Upper lobe of left lung (tissue), 6 donors: Measurements from ENCODE around the gene CCDC171. TPM values are rescaled to one million over a fixed set of nuclear protein-coding genes. Genes with fewer than 3 reads are reported as not detected.
A peak's percentile ranks its signal among the peaks of the same experiment; 100 is the strongest.

Source experiments
- ATAC-seq, 2 donors: fragments of 200-7000 bp; cut with Tn5 transposase; one replicate each; pipeline ENCODE4 v1.9.1; 2022; ENCODE audit warnings: mild to moderate bottlenecking in 2 of 2, moderate library complexity in 2 of 2; ENCODE audit not compliant: low FRiP score in 2 of 2
- DNase-seq, 2 donors: peaks; one replicate each; pipeline ENCODE4 v3.0.0-alpha.2; 2019 to 2020
- H3K27ac ChIP-seq, 4 donors: fragments of 200-600 bp; sonication (generic); one replicate each; pipeline ENCODE4 v1.5.1; 2016 to 2019
- H3K27me3 ChIP-seq, 4 donors: fragments of 200-600 bp; sonication (generic); one replicate each; pipeline ENCODE4 v1.5.1; 2017 to 2019
- H3K36me3 ChIP-seq, 4 donors: fragments of 200-600 bp; sonication (generic); one replicate each; pipeline ENCODE4 v1.5.1; 2016 to 2019
- H3K4me1 ChIP-seq, 4 donors: fragments of 200-600 bp; sonication (generic); one replicate each; pipeline ENCODE4 v1.5.1; 2018 to 2019
- H3K4me3 ChIP-seq, 4 donors: fragments of 200-600 bp; sonication (generic); one replicate each; pipeline ENCODE4 v1.5.1; 2017 to 2019; ENCODE audit warnings: mild to moderate bottlenecking in 2 of 4, moderate library complexity in 1 of 4
- H3K9me3 ChIP-seq, 4 donors: fragments of 200-600 bp; sonication (generic); one replicate each; pipeline ENCODE4 v1.5.1; 2018 to 2019
- EP300 ChIP-seq, 4 donors: sonication (generic); formaldehyde crosslinking; IDR thresholded peaks; one replicate each; pipeline ENCODE4 v1.5.1; 2017; ENCODE audit warnings: antibody characterized with exemption in 4 of 4, control low read depth in 2 of 4
- POLR2A ChIP-seq, 4 donors: fragments of 450-650 bp; IDR thresholded peaks; one replicate each; pipeline ENCODE4 v1.5.1; 2016 to 2017; ENCODE audit warnings: antibody characterized with exemption in 4 of 4, mild to moderate bottlenecking in 2 of 4
- POLR2AphosphoS5 ChIP-seq, 2 donors: sonication (generic); formaldehyde crosslinking; IDR thresholded peaks; one replicate each; pipeline ENCODE4 v1.5.1; 2017; ENCODE audit warnings: antibody characterized with exemption in 2 of 2
- WGBS, 2 donors: methylation state at CpG; one replicate each; pipeline ENCODE4 v1.1.5; 2017 to 2018; 5-methylcytosine and 5-hydroxymethylcytosine counted together
- total RNA-seq, 6 donors: library from RNA; depleted of rRNA in 4 of 6; stranded (reverse); fragments of >200 nt in 4 of 6; gene quantifications; one replicate each; pipeline versions ENCODE4 v1.1.0 to v1.2.1, GENCODE V29; 2016 to 2021
- TF ChIP-seq, protein P1 (sequence below), 6 experiments: fragments of 450-650 bp in 4 of 6; fragments of 200-600 bp in 2 of 6; sonication (generic) in 2 of 6; IDR thresholded peaks; one replicate each; pipeline ENCODE4 v1.5.1; 2016 to 2019; ENCODE audit warnings: antibody characterized with exemption in 6 of 6
- donor health status: DM: no; HTN: no; CAD: no; lungs with moderate emphysema.
- donor health status: DM: no; HTN: yes; CAD: no; lungs with severe emphysema.

The CCDC171 gene
- total RNA-seq, 6 donors from 2014 or later = 2.4 to 16.8 (median 6.6) TPM

DNA sequence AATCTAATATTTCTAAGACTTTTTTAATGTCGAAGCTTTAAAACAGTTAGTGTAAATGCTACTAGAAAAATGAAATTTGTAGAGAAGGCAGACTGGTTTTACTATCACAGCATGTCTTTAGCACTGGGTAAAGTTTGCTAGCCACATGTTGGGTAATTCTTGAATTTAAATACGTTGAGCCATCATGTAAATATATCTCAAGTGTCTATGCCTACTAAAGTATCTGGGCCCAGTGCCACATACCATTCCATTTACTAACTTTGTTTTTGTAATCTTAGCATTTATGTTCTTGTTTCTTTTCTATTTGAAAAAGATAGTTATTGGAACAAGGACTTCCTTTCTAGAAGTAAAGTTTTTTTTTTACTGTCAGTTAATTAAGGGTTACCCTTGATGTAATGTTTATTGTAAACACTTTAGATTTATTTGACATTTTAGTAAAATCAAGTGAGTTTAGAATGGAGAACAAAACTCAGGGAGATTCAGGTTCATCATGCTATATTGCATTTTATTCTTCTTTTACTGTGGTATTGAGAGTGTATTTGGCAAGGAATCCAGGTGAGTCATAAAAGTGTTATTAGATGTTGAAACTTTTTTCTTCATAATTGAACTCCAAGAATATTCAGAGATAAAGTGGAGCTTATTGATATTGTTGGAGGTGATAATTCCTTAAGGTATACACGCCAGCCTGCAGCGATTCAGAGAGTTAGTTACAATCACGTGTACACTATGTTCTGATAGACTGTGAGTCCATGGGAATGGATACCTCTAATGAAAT, 182.4 kb downstream of the CCDC171 start:
- Histone ChIP-seq H3K27ac (no peak overlapping the region), H3K4me1 (no peaks in the 10 kb centered on the region), H3K4me3 (no peak overlapping the region), H3K27me3 (no peaks in the 10 kb centered on the region), H3K9me3 (no peaks in the 10 kb centered on the region), H3K36me3 (no peaks in the 10 kb centered on the region)
- 61 to 65% methylated on average over 5 of the region's 5 CpGs for WGBS, 2 donors
- ATAC-seq = no peak
- DNase-seq = peak in 1 of 2 donors; percentile 31
- TF ChIP-seq POLR2AphosphoS5 (IDR thresholded peaks at IDR 0.05) = no peak
- TF ChIP-seq EP300 (IDR thresholded peaks at IDR 0.05) = no peak
- TF ChIP-seq, protein P1, sequence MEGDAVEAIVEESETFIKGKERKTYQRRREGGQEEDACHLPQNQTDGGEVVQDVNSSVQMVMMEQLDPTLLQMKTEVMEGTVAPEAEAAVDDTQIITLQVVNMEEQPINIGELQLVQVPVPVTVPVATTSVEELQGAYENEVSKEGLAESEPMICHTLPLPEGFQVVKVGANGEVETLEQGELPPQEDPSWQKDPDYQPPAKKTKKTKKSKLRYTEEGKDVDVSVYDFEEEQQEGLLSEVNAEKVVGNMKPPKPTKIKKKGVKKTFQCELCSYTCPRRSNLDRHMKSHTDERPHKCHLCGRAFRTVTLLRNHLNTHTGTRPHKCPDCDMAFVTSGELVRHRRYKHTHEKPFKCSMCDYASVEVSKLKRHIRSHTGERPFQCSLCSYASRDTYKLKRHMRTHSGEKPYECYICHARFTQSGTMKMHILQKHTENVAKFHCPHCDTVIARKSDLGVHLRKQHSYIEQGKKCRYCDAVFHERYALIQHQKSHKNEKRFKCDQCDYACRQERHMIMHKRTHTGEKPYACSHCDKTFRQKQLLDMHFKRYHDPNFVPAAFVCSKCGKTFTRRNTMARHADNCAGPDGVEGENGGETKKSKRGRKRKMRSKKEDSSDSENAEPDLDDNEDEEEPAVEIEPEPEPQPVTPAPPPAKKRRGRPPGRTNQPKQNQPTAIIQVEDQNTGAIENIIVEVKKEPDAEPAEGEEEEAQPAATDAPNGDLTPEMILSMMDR (IDR thresholded peaks at IDR 0.05) = no peak
- no peak for TF ChIP-seq POLR2A (IDR thresholded peaks at IDR 0.05)

GRCh38 chr9:15736569-15736968, 183.7 kb downstream of the CCDC171 start:
- Histone ChIP-seq H3K4me3 (no peak overlapping the region), H3K27me3 (no peaks in the 10 kb centered on the region), H3K27ac (no peak overlapping the region), H3K4me1 (no peaks in the 10 kb centered on the region), H3K36me3 (no peaks in the 10 kb centered on the region), H3K9me3 (no peaks in the 10 kb centered on the region)
- ATAC-seq (no peak), DNase-seq (no peak)
- TF ChIP-seq, protein P1 (IDR thresholded peaks at IDR 0.05) = no peak
- no peak for TF ChIP-seq EP300 (IDR thresholded peaks at IDR 0.05)
- TF ChIP-seq POLR2AphosphoS5 (IDR thresholded peaks at IDR 0.05) = no peak
- TF ChIP-seq POLR2A (IDR thresholded peaks at IDR 0.05) = no peak
- 86 to 88% methylated on average over 6 of the region's 6 CpGs for WGBS, 2 donors

GRCh38 chr9:15738011-15738410, 185.2 kb downstream of the CCDC171 start:
- Histone ChIP-seq H3K36me3 (no peaks in the 10 kb centered on the region), H3K4me3 (no peak overlapping the region), H3K4me1 (no peaks in the 10 kb centered on the region), H3K27me3 (no peaks in the 10 kb centered on the region), H3K9me3 (no peaks in the 10 kb centered on the region), H3K27ac (no peak overlapping the region)
- WGBS, 2 donors = 48 to 56% methylated on average over 1 of the region's 1 CpG
- DNase-seq = no peak
- no peak for TF ChIP-seq POLR2A (IDR thresholded peaks at IDR 0.05)
- TF ChIP-seq, protein P1 (IDR thresholded peaks at IDR 0.05) = no peak
- no peak for TF ChIP-seq POLR2AphosphoS5 (IDR thresholded peaks at IDR 0.05)
- TF ChIP-seq EP300 (IDR thresholded peaks at IDR 0.05) = no peak
- ATAC-seq = no peak

DNA sequence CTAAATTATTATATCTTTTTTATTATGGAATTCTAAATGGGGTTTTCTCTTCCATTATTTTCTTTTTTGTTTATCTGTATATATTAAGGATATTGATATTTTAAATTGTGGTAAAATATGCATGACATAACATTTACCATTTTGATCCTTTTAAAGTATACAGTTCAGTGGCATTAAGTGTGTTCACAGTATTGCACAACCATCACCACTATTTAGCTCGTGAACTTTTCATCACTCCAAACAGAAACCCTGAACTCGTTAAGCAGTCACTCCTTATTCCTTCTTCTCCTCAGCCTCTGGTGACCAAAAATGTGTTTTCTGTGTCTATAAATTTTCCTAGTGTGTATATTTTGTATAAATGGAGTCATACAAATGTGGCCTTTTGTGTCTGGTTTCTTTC, 188.2 kb downstream of the CCDC171 start:
- Histone ChIP-seq H3K4me3 (no peak overlapping the region), H3K4me1 (no peaks in the 10 kb centered on the region), H3K36me3 (no peaks in the 10 kb centered on the region), H3K27ac (no peak overlapping the region), H3K9me3 (no peaks in the 10 kb centered on the region), H3K27me3 (no peaks in the 10 kb centered on the region)
- DNase-seq (no peak), ATAC-seq (no peak)
- WGBS, 2 donors = 38 to 42% methylated on average over 2 of the region's 2 CpGs
- TF ChIP-seq, protein P1 (IDR thresholded peaks at IDR 0.05) = no peak
- no peak for TF ChIP-seq EP300 (IDR thresholded peaks at IDR 0.05)
- TF ChIP-seq POLR2A (IDR thresholded peaks at IDR 0.05) = no peak
- TF ChIP-seq POLR2AphosphoS5 (IDR thresholded peaks at IDR 0.05) = no peak

DNA sequence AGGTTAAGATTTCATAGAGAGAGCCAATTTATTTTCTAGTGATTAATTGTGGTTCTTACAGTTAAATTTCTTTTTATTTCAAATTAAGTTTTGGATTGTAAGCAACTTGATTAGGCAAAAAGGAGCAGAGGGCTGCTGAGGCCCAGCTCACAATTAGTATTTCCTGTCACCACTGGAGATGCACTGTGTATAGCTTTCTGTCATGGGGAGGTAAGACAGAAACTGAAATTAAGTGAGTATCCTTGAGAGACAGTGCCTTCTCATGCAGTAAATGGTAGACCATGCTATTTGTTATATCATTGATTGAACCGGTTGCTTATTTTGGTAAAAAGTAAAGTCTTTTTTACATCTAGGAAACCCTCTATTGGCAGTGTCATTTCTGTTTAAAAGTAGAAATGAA, 190.7 kb downstream of the CCDC171 start:
- Histone ChIP-seq H3K4me1 (no peaks in the 10 kb centered on the region), H3K27me3 (no peaks in the 10 kb centered on the region), H3K9me3 (no peaks in the 10 kb centered on the region), H3K4me3 (no peak overlapping the region), H3K36me3 (peaks cover 0 to 4% (median 0%) of the 10 kb centered on the region in 4 donors), H3K27ac (no peak overlapping the region)
- no peak for DNase-seq
- WGBS, 2 donors = 97 to 100% methylated on average over 1 of the region's 1 CpG
- ATAC-seq = no peak
- TF ChIP-seq, protein P1 (IDR thresholded peaks at IDR 0.05) = no peak
- TF ChIP-seq EP300 (IDR thresholded peaks at IDR 0.05) = no peak
- no peak for TF ChIP-seq POLR2AphosphoS5 (IDR thresholded peaks at IDR 0.05)
- no peak for TF ChIP-seq POLR2A (IDR thresholded peaks at IDR 0.05)
